SK-N-SH (cell line): Measurements from ENCODE around the gene IDH3G. TPM values are rescaled to one million over a fixed set of nuclear protein-coding genes. Genes with fewer than 3 reads are reported as not detected.
A peak's percentile ranks its signal among the peaks of the same experiment; 100 is the strongest.

Source experiments
- CTCF ChIA-PET: fragments of 300-600, 350-600 bp; formaldehyde crosslinking; extraction: SDS; loops from one replicate; lab custom pipeline; 2021; lab: Yijun Ruan, JAX
- POLR2A ChIA-PET: fragments of 350-600 bp; sonication (Branson Sonifier 250); formaldehyde crosslinking; extraction: SDS; loops from one replicate; lab custom pipeline; 2020; ENCODE audit warnings: antibody characterized with exemption, inconsistent platforms; lab: Yijun Ruan, JAX
- DNase-seq: peaks from one replicate; pipeline ENCODE4 v3.0.0; 2012
- H2AFZ ChIP-seq: fragments of 200-600 bp; sonication (generic); 2 replicates; pipeline ENCODE4 v1.8.1; 2016; ENCODE audit warnings: antibody characterized with exemption, mild to moderate bottlenecking, low read depth
- H3F3A ChIP-seq: fragments of 200-600 bp; sonication (generic); replicated peaks from 2 replicates; pipeline ENCODE3; 2016; ENCODE audit warnings: antibody characterized with exemption, mild to moderate bottlenecking; ENCODE audit not compliant: insufficient read depth
- H3K27ac ChIP-seq, 2 experiments: fragments of 200-500 bp in 1 of 2; fragments of 200-600 bp in 1 of 2; sonication (Bioruptor generic) in 1 of 2; sonication (generic), shearing (Covaris generic) in 1 of 2; 2 replicates each; pipeline versions ENCODE4 v1.5.1 to v1.6.1; 2014 to 2016; ENCODE audit warnings: low read depth in 2 of 2, inconsistent platforms in 1 of 2, low read length in 1 of 2, mild to moderate bottlenecking in 1 of 2, mixed read lengths in 1 of 2
- H3K27me3 ChIP-seq: fragments of 200-600 bp; sonication (generic), shearing (Covaris generic); 2 replicates; pipeline ENCODE4 v1.6.1; 2016; ENCODE audit warnings: mixed run types; ENCODE audit not compliant: insufficient read depth
- H3K36me3 ChIP-seq, 2 experiments: fragments of 200-500 bp in 1 of 2; fragments of 200-600 bp in 1 of 2; sonication (Bioruptor generic) in 1 of 2; sonication (generic) in 1 of 2; replicated peaks in 1 of 2; 2 replicates each; pipeline versions ENCODE3 to v1.5.1; 2014 to 2016; ENCODE audit warnings: low read length in 1 of 2, mild to moderate bottlenecking in 1 of 2; ENCODE audit not compliant: insufficient read depth in 2 of 2, control insufficient read depth in 1 of 2
- H3K4me1 ChIP-seq, 2 experiments: fragments of 200-500 bp in 1 of 2; fragments of 200-600 bp in 1 of 2; sonication (Bioruptor generic) in 1 of 2; sonication (generic), shearing (Covaris generic) in 1 of 2; 2 replicates each; pipeline versions ENCODE4 v1.5.1 to v1.6.1; 2014 to 2016; ENCODE audit warnings: low read depth in 1 of 2, low read length in 1 of 2, mixed run types in 1 of 2; ENCODE audit not compliant: insufficient read depth in 2 of 2, control insufficient read depth in 1 of 2
- H3K4me2 ChIP-seq: fragments of 200-600 bp; sonication (generic), shearing (Covaris generic); 2 replicates; pipeline ENCODE4 v1.6.1; 2017; ENCODE audit warnings: mixed run types
- H3K4me3 ChIP-seq, 2 experiments: fragments of 200-500 bp in 1 of 2; fragments of 200-600 bp in 1 of 2; sonication (Bioruptor generic) in 1 of 2; sonication (generic), shearing (Covaris generic) in 1 of 2; 2 replicates each; pipeline versions ENCODE4 v1.5.1 to v1.8.1; 2014 to 2016; ENCODE audit warnings: low read depth in 2 of 2, inconsistent platforms in 1 of 2, low read length in 1 of 2, mild to moderate bottlenecking in 1 of 2, mixed read lengths in 1 of 2, moderate library complexity in 1 of 2
- H3K79me2 ChIP-seq: fragments of 200-600 bp; sonication (generic); 2 replicates; pipeline ENCODE4 v1.8.1; 2017; ENCODE audit warnings: mild to moderate bottlenecking; ENCODE audit not compliant: insufficient read depth
- H3K9ac ChIP-seq: fragments of 200-600 bp; sonication (generic); 2 replicates; pipeline ENCODE4 v1.6.1; 2017; ENCODE audit warnings: mixed run types
- H3K9me2 ChIP-seq: fragments of 200-600 bp; sonication (generic); 2 replicates; pipeline ENCODE4 v1.6.1; 2017; ENCODE audit warnings: mixed run types
- H3K9me3 ChIP-seq: fragments of 200-600 bp; sonication (generic); 2 replicates; pipeline ENCODE4 v1.6.1; 2017; ENCODE audit warnings: mixed run types, mild to moderate bottlenecking, moderate library complexity
- H4K20me1 ChIP-seq: fragments of 200-600 bp; sonication (generic); 2 replicates; pipeline ENCODE4 v1.6.1; 2017; ENCODE audit warnings: mild to moderate bottlenecking, mixed run types; ENCODE audit not compliant: insufficient read depth
- ELF1 ChIP-seq: IDR thresholded peaks from 2 replicates; pipeline ENCODE4 v1.4.0; 2012
- EP300 ChIP-seq, 2 experiments: IDR thresholded peaks; 2 replicates each; pipeline versions ENCODE4 v1.4.0 to v1.6.1; 2012; ENCODE audit warnings: borderline replicate concordance in 1 of 2, low read depth in 1 of 2, low read length in 1 of 2
- EZH2phosphoT487 ChIP-seq: fragments of 200-600 bp; sonication (generic); IDR thresholded peaks from 2 replicates; pipeline ENCODE4 v1.6.1; 2017; ENCODE audit warnings: low read depth, mixed run types, mild to moderate bottlenecking, antibody characterized with exemption, moderate library complexity, borderline replicate concordance
- FOXJ3 ChIP-seq: sonication (generic); formaldehyde crosslinking; IDR thresholded peaks from 2 replicates; pipeline ENCODE4 v1.5.1; 2020; ENCODE audit warnings: mild to moderate bottlenecking, missing genetic modification reagents
- RAD21 ChIP-seq: IDR thresholded peaks from 2 replicates; pipeline ENCODE4 v1.6.1; 2012; ENCODE audit warnings: mild to moderate bottlenecking, low read length
- SIN3A ChIP-seq: IDR thresholded peaks from 2 replicates; pipeline ENCODE4 v1.6.1; 2012; ENCODE audit warnings: low read depth, mild to moderate bottlenecking, low read length, moderate library complexity, borderline replicate concordance
- TAF1 ChIP-seq: IDR thresholded peaks from 2 replicates; pipeline ENCODE4 v1.6.1; 2012; ENCODE audit warnings: low read depth, mild to moderate bottlenecking, low read length, moderate library complexity, borderline replicate concordance
- WGBS: methylation state at CpG from one replicate; pipeline ENCODE4 v1.1.6; 2017; ENCODE audit warnings: low lambda C conversion rate; 5-methylcytosine and 5-hydroxymethylcytosine counted together
- polyA plus RNA-seq, 3 experiments: library from polyadenylated mRNA; depleted of rRNA; stranded (reverse); fragments of >200 nt; gene quantifications; 2 replicates each; pipeline ENCODE4 v1.2.3, GENCODE V29; 2012
- TF ChIP-seq, protein P1 (sequence below): IDR thresholded peaks from 2 replicates; pipeline ENCODE4 v1.4.0; 2012; ENCODE audit warnings: low read depth, borderline replicate concordance
- TF ChIP-seq, protein P2 (sequence below): IDR thresholded peaks from 2 replicates; pipeline ENCODE4 v1.4.0; 2012; ENCODE audit warnings: low read depth

The IDH3G gene
- polyA plus RNA-seq, 1 of the 3 experiments (the other 2 are of a cell fraction): 107 TPM

DNA sequence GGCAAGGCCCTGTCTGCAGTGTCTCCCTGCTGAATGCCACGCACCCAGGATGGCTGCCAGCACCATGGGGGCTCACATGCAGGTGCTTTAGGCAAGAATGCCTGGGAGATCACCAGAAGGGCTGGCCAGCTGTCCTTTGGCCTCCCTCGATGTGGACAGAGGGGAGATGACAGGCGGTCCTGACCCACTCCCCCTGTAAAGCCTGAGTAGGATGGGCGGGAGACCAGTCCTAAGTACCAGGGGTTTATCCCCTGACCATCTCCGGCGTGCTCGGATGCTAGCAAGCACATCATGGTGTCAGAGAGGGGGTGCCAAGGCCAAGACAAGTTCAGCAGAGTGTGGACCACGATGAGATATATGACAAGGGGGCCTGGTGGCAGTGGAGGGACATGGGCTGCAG is 30.9 kb upstream of the IDH3G start (continued):
- TF ChIP-seq, protein P1, sequence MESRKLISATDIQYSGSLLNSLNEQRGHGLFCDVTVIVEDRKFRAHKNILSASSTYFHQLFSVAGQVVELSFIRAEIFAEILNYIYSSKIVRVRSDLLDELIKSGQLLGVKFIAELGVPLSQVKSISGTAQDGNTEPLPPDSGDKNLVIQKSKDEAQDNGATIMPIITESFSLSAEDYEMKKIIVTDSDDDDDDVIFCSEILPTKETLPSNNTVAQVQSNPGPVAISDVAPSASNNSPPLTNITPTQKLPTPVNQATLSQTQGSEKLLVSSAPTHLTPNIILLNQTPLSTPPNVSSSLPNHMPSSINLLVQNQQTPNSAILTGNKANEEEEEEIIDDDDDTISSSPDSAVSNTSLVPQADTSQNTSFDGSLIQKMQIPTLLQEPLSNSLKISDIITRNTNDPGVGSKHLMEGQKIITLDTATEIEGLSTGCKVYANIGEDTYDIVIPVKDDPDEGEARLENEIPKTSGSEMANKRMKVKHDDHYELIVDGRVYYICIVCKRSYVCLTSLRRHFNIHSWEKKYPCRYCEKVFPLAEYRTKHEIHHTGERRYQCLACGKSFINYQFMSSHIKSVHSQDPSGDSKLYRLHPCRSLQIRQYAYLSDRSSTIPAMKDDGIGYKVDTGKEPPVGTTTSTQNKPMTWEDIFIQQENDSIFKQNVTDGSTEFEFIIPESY: no peak
- TF ChIP-seq EZH2phosphoT487: no peak
- TF ChIP-seq EP300 (IDR thresholded peaks at IDR 0.05; ENCODE audit: borderline replicate concordance in 1 of 2, low read depth in 1 of 2, low read length in 1 of 2): no peak

DNA sequence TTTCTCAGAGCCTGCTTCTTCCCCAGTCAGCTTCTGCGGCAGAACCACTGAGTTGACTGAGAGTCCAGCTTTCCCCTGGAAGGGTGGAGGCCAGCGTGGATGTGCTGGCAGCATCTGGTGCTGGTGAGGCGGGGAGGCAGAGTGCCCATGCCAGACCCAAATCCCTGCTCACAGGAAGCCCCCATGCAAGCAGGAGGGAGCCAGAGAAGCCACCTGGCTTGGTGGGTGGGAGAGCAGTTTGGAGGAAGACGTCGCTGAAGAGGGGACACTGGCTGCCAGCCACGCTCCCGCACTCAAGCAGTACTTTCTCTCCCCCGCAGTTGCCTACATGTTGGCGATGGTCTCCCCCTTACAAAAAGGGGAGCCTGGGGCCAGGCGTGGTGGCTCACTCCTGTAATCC is 30.2 kb upstream of the IDH3G start:
- H3K4me3 ChIP-seq: no peak overlapping the region
- no peak overlapping the region for H3K27ac ChIP-seq
- peaks cover 40% of the 10 kb centered on the region for H3K27me3 ChIP-seq
- peaks cover 0 to 19% of the 10 kb centered on the region in 2 experiments; a peak in 1 of 4 replicates for H3K4me1 ChIP-seq
- 71% methylated on average over 8 of the region's 10 CpGs for WGBS
- no peaks in the 10 kb centered on the region for H3K79me2 ChIP-seq
- POLR2A ChIA-PET: no interaction called here
- CTCF ChIA-PET: no interaction called here
- peak; percentile 3 for DNase-seq
- H3K9me2 ChIP-seq: no peaks in the 10 kb centered on the region
- no peaks in the 10 kb centered on the region for H3K36me3 ChIP-seq
- H3K4me2 ChIP-seq: no peak overlapping the region
- peaks cover 5% of the 10 kb centered on the region; the same call in 1 of the 2 replicates for H4K20me1 ChIP-seq
- H3K9ac ChIP-seq: no peak overlapping the region
- H2AFZ ChIP-seq: no peak overlapping the region
- no peaks in the 10 kb centered on the region for H3K9me3 ChIP-seq
- TF ChIP-seq, protein P1: no peak
- TF ChIP-seq RAD21: no peak
- no peak for TF ChIP-seq FOXJ3
- TF ChIP-seq SIN3A: no peak
- TF ChIP-seq ELF1: no peak
- peaks cover 5% of the 10 kb centered on the region for H3F3A ChIP-seq

DNA sequence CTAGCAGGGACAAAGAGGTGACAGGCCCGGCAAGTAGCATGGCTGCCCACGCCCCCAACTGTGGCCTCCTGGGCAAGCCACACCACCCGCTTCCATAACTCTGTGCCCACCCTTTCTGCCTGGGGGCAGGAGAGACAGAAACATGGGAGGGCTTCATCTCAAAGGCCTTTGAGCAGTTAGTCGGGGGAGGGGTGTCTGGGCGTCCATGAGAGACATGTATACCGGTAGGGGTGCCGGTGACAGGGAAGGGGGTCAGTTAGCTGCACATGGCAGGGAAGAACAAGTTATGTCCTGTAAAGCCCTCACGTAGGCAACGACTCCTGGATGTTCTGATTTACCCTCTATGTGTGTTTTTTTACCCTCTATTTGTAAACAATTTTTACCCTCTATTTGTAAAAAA is 26.9 kb upstream of the IDH3G start:
- WGBS: 50% methylated on average over 9 of the region's 9 CpGs
- H3K9ac ChIP-seq: no peak overlapping the region
- H3K4me3 ChIP-seq: no peak overlapping the region
- no peak overlapping the region for H3K4me2 ChIP-seq
- H3K79me2 ChIP-seq: no peaks in the 10 kb centered on the region
- peaks cover 28% of the 10 kb centered on the region for H3K27me3 ChIP-seq
- TF ChIP-seq TAF1 (no peak), SIN3A (no peak)
- TF ChIP-seq, protein P2, sequence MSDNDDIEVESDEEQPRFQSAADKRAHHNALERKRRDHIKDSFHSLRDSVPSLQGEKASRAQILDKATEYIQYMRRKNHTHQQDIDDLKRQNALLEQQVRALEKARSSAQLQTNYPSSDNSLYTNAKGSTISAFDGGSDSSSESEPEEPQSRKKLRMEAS: no peak
- no peaks in the 10 kb centered on the region for H3K9me3 ChIP-seq
- peak; percentile 30 for DNase-seq
- no peaks in the 10 kb centered on the region for H3F3A ChIP-seq
- ChIA-PET POLR2A (no interaction called here), CTCF (interaction anchor here (1.2 kb wide), 1 partner anchor 13 kb away, joined by 4 read pairs; no protein-coding TSS in a partner anchor)
- H3K9me2 ChIP-seq: no peaks in the 10 kb centered on the region
- H3K4me1 ChIP-seq: peaks cover 0 to 30% of the 10 kb centered on the region in 2 experiments; a peak in 1 of 4 replicates
- H4K20me1 ChIP-seq: no peaks in the 10 kb centered on the region
- no peak overlapping the region for H2AFZ ChIP-seq
- H3K36me3 ChIP-seq: no peaks in the 10 kb centered on the region
- peak overlapping the region in 1 of 2 experiments; percentile 3; a peak in 2 of 4 replicates for H3K27ac ChIP-seq
